ENCODE measurements around the gene GP1BA.

The GP1BA gene

DNA sequence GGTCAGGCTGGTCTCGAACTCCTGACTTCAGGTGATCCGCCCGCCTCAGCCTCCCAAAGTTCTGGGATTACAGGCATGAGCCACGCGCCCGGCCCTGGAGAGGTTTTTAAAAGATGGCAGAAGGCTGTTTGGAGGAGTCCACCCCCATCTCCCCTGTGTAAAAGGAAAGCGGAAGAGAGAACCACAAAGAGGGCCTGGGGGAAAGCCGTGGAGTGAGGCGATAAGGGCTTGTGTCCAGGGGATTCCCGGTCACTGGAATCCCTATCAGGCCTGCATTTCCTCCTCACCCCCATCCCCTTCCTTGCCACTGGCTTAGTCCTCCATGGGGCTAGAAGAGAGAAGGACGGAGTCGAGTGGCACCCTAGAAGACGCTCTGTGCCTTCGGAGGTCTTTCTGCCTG lies at the start of gene GP1BA:
GP1BA (plus strand) TSS at position 315 of the 400 bp plus-strand sequence. CDS start 328 bp downstream, outside the sequence.
- no peak for DNase-seq

DNA sequence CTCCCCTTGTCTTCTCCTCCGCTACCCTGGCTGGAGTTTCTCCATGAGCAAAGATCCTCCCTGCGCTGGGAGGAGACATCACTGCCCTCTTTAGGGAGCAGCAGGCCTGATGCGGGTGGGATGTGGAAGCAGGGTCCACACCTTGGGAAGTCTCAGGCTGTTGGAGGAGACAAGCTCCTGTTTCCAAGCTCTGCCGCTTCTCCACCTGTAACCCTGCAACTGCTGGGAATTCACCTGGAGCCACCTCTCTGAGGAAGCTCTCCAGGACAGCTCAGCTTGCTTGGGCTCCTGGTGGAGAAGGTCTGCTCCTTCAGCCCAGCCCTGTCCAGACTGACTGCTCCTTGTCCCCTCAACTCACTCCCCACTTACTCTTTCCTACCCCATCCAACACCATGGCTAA lies 47.6 kb upstream of the GP1BA start:
- DNase-seq, result no peak

DNA sequence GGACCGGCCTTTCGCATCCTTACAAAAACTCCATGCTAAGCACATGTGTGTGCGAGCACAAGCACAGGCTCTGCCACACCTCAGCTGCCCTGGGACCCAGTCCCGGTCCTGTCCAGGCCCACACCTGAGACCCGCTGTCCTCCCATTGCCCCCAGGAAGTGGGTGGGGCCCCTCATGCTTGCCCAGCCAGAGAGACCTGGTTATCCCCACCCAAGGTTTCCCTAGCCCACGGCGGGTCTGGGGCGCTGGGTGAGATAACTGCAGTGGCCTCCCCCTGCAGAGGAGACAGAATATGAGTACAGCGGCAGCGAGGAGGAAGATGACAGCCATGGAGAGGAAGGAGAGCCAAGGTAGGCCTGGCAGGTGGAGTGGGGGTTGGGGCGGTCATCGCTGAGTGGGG lies 45.2 kb upstream of the GP1BA start:
- no peak for DNase-seq

- DNase-seq, result no peak
Measured at GRCh38 chr17:4887581-4887980, 44.5 kb upstream of the GP1BA start.

DNA sequence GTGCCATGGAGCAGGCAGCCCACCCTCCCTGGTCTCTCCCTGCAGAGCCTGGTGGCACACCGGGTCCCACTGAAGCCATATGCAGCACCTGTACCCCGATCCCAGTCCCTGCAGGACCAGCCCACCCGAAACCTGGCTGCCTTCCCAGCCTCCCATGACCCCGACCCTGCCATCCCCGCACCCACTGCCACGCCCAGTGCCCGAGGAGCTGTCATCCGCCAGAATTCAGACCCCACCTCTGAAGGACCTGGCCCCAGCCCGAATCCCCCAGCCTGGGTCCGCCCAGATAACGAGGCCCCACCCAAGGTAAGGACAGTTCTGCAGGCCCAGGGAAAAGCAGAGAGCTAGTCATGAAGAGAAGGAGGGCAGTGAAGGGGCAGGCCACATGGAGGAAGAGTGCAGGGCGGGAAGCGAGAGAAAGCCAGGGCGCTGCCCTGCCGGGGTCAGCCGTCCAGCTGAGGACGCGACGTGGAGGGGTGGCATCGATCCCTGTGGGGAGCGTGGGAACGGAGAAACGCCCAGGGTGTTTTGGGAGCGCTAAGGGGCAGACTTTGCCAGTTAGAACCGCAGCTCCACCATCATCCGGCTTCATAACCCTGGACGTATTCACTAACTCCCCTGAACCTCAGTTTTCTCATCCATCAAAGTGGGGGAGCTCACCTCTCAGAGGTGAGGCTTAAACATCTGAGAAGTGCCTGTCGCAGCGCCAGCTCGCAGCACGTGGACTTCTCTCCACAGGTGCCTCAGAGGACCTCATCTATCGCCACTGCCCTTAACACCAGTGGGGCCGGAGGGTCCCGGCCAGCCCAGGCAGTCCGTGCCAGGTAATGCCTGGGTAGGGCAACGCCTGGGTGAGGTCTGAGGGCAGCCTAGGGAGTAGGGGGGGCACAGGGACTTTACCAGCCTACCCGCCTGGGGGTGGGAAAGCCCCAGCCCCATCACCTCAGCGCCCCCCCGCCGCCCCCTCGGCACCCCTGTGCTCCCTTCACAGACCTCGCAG lies 40.4 kb upstream of the GP1BA start:
- DNase-seq, result no peak

DNA sequence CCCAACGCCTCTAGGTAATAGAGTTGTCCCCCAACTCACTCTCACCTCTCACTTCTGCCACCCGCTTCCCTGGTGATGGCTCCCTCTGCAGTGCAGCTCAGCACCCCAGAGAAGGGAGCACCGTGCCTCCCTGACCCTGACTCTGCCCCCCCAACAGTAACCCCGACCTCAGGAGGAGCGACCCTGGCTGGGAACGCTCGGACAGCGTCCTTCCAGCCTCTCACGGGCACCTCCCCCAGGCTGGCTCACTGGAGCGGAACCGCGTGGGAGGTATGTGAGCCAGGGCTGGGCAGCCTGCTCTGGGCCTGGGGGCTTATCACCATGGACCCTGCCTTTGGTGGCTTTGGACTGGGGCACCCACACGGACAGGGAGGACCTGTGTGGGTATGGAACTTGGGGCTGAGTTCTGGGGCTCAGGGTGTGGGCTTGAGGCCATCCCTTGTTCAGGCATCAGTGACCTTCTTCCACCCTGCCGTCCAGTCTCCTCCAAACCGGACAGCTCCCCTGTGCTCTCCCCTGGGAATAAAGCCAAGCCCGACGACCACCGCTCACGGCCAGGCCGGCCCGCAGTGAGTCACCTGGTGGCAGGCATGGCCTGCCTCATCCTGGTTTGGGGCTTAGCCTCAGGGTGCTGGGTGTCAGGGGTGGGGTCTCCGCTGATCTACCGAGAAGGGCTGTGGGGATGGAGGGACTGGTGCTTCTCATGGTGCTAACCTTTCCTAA lies 39.4 kb upstream of the GP1BA start:
- no peak for DNase-seq

DNA sequence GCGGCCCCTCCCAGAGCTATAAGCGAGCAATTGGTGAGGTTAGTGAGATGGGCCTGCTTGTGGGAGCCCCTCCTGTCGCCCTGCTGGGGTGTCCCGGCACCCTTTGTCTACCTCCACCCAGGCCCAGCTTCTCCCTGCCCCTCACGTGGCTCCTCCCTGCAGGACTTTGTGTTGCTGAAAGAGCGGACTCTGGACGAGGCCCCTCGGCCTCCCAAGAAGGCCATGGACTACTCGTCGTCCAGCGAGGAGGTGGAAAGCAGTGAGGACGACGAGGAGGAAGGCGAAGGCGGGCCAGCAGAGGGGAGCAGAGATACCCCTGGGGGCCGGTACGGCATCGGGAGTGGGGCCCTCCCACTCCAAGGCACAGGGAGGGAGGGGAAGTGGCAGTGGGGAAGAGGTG lies 38.8 kb upstream of the GP1BA start:
- DNase-seq, result no peak

DNA sequence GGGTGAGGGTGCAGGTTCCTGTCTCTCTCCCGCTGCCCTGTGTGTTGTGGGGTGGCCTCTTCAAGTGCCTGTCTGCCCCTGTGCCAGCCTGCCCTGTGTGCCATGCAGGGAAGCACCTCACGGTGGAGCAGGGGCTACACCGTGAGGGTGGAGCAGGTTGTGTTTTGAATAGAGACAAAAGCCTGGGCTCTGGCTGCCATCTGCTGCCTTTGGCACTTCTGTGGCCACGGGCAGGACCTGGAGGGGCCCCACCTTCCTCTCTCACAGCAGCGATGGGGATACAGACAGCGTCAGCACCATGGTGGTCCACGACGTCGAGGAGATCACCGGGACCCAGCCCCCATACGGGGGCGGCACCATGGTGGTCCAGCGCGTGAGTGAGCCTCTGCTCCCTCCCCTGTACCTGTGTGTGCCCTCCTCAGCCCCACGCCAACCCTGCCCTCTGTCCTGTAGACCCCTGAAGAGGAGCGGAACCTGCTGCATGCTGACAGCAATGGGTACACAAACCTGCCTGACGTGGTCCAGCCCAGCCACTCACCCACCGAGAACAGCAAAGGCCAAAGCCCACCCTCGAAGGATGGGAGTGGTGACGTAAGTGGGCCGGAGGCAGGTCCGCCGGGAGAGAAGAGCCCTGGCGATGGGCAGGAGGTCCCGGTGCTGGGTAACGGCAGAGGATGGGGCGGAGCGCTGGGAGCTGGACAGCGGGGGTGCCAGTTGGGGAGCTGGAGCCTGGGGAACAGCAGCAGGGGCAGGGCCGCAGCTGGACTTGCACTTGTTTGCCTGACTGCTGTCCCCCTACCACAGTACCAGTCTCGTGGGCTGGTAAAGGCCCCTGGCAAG lies 38.1 kb upstream of the GP1BA start:
- no peak for DNase-seq

DNA sequence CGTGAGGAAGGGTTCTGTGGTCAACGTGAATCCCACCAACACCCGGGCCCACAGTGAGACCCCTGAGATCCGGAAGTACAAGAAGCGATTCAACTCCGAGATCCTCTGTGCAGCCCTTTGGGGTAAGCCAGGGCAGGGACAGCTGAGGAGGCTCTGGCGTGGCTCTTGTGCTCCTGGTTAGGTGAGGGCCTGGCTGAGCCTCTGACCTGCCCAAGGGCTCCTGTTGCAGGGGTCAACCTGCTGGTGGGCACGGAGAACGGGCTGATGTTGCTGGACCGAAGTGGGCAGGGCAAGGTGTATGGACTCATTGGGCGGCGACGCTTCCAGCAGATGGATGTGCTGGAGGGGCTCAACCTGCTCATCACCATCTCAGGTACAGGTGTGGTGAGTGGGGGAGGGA lies 37.0 kb upstream of the GP1BA start:
- no peak for DNase-seq

DNA sequence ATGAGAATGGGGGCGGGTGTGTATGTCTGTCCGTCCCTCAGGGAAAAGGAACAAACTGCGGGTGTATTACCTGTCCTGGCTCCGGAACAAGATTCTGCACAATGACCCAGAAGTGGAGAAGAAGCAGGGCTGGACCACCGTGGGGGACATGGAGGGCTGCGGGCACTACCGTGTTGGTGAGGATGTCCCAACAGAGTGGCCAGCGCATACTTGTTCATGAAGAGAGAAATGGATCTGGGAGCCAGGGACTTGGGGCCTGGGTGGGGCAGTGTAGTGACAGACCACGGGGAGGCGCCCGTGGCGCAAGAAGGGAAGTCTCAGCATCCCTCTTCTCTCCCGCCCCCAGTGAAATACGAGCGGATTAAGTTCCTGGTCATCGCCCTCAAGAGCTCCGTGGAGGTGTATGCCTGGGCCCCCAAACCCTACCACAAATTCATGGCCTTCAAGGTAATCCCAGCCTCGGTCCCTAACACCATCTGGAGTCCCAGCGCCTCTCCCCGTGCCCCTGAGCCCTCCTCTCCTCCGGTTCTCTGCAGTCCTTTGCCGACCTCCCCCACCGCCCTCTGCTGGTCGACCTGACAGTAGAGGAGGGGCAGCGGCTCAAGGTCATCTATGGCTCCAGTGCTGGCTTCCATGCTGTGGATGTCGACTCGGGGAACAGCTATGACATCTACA lies 36.3 kb upstream of the GP1BA start:
- no peak for DNase-seq

DNA sequence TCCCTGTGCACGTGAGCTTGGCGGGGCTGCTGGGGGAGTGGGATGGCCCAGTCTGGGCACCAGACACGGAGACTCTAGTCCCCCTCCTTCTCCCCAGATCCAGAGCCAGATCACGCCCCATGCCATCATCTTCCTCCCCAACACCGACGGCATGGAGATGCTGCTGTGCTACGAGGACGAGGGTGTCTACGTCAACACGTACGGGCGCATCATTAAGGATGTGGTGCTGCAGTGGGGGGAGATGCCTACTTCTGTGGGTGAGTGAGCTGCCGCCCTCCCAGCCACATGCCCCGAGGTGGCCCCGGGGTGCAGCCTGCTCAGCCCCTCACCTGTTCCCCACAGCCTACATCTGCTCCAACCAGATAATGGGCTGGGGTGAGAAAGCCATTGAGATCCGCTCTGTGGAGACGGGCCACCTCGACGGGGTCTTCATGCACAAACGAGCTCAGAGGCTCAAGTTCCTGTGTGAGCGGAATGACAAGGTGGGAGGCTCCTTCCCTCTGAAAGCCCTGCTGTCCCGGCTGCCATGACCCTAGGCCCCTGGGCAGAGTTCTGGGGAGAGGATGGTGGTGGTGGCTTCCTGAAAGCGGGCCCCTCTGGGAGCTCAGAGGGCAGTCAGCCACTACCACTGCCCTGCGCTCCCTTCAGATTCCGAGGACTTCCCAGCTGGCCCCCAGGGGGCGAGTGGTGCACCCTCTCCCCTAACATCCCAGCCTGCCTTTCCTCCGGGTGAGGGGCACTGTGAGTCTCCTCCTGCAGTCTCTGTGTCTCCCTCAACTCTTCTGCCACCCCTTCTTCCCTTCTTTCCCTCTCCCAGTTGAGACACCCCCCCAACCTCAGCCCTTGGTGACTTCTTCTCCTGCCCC lies 35.5 kb upstream of the GP1BA start:
- DNase-seq, result no peak

GRCh38 chr17:4897198-4897687 lies 34.8 kb upstream of the GP1BA start:
- DNase-seq, result no peak

DNA sequence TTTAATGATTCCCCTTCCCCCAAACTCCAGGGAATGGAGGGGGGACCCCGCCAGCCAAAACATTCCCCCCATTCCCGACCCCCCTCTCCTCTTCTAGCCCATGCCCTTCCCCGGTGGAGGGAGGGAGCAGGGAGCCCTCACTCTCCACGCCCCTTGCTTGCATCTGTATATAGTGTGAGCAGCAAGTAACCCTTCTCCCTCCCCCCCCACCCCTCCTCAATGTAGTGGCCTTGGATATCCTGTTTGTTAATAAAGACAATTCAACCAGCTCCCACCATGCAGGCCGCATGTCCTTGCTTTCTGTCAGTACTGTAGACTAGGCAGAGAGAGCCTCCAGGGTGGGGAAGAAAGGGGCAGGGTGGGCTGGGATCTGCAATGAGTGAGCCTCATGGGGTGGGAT lies 34.3 kb upstream of the GP1BA start:
- DNase-seq, result no peak

DNA sequence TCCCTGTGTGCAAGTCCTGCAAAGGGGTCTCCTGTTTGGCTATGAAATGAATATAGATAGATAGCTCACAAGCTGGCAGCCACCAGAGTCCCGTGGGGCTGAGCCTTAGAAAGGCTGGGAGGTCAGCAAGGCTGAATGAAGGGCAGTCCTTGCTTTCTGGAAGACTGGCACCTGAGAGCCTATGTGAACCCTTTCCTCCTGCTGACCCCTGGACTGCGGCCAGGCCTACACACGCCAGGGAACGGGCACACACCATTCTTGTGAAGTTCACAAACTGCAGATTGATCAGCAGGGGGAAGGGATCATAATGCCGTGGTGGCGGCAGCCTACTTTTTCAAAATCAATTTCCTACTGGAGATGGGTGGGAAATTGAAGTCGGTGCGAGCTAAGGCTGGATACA lies 33.7 kb upstream of the GP1BA start:
- DNase-seq, result no peak

DNA sequence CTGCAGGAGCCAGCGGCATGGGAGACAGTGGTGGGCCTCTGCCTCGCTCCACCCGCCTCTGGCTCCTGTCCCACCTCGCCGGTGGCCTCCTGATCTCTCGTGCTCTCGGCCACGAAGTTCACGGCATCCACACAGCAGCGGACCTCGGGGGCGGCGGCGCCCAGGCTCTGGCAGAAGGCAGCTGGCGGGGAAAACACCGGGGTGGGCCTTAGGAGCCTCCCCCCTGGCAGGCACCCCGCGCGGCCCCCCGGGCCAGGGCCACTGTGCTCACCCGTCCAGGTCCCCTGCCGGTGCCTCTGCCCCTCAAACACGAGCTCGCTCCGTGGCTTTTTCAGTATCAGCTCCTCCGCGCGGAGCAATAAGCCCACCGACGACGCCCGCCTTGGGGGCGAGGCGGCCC lies 33.1 kb upstream of the GP1BA start:
- no peak for DNase-seq

- DNase-seq, result no peak
Measured at GRCh38 chr17:4899341-4900230, 32.5 kb upstream of the GP1BA start, which contains the start of gene C17orf107. TSS of gene C17orf107 (plus strand) at chr17:4899536. CDS start at chr17:4899763, 227 bp downstream.

DNA sequence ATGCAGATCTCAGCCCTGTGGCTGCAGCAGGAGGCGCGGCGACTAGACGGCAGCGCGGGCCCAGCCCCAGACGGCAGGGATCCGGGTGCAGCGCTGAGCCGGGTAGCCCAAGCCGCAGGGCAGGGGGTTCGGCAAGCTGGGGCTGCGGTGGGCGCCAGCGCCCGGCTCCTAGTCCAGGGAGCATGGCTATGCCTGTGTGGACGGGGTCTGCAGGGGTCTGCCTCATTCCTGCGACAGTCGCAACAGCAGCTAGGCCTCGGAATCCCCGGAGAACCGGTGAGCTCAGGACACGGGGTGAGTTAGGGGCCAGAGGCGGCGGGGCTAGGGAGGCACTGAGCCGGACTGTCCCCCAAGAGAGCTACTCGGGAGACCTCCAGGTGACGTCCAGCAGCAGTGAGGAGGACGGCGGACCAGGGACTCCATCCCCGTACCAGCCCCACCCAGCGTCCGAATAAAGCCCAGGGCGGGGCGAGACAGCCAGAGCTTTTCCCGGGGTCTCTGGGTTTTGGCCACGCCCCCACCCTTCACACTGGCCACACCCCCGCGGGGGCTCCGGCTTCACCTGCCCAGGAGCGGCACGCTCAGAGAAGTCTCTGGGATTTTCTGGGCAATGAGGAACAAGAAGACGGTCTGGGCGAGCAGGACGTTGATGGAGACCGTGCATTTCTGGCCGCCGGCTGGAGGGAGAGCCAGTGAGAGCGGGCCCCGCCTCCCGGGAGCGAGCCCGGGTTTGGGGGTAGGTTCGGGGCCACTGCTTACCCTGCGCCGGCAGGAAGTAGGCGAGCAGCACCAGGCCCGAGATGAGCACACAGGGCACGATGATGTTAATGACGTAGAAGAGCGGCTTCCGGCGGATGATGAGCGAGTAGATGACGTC lies 31.6 kb upstream of the GP1BA start:
- DNase-seq, result no peak

- no peak for DNase-seq
Measured at GRCh38 chr17:4901108-4901647, 30.9 kb upstream of the GP1BA start.
